Motor neuron (in vitro differentiated cells): ENCODE data around the gene DOLPP1. TPM values are rescaled to one million over a fixed set of nuclear protein-coding genes. Genes with fewer than 3 reads are reported as not detected.

Experiments used
- ATAC-seq, 8 experiments: fragments of 200-7000 bp; cut with Tn5 transposase; replicated peaks in 6 of 8; 2 replicates each; pipeline ENCODE4 v1.8.0; 2021; ENCODE audit warnings: mild to moderate bottlenecking in 8 of 8, moderate library complexity in 8 of 8
- H3K27ac ChIP-seq, 2 donors: fragments of 250-450 bp; sonication (Bioruptor Pico); 2 replicates each; pipeline ENCODE4 v1.9.0; 2021; ENCODE audit warnings: antibody characterized with exemption in 2 of 2, mild to moderate bottlenecking in 2 of 2, moderate library complexity in 1 of 2
- H3K4me1 ChIP-seq, 2 donors: fragments of 250-450 bp; sonication (Bioruptor Pico); replicated peaks in 1 of 2; 2 replicates each; pipeline ENCODE4 v1.6.1; 2021; ENCODE audit warnings: antibody characterized with exemption in 2 of 2, mild to moderate bottlenecking in 2 of 2, moderate library complexity in 1 of 2
- H3K4me3 ChIP-seq, 5 donors: fragments of 250-450 bp; sonication (Bioruptor Pico); 2 replicates each; pipeline ENCODE4 v1.9.0; 2021; ENCODE audit warnings: antibody characterized with exemption in 5 of 5, mild to moderate bottlenecking in 5 of 5, moderate library complexity in 4 of 5
- WGBS, 10 experiments: fragments of 450-650 bp; shearing (Covaris generic); methylation state at CpG; one replicate each; pipeline ENCODE4 v1.0.0; 2022; 5-methylcytosine and 5-hydroxymethylcytosine counted together
- in situ Hi-C, 9 experiments: fragments of 400-800 bp; cut with MboI; loops; one replicate each; pipeline ENCODE4 v1.15.0; 2021; ENCODE audit warnings: low sequenced_read_pairs in 9 of 9, low pct_unique_long_range_greater_than_20kb in 2 of 9; ENCODE audit not compliant: unreplicated experiment in 9 of 9
- total RNA-seq, 8 experiments: library from RNA; unstranded; fragments of 300-600 nt; gene quantifications; 2 replicates each; pipeline versions ENCODE4 v1.2.3 to v1.2.4, GENCODE V29; 2022

Gene DOLPP1
- total RNA-seq, 8 experiments from 2014 or later = 11.3 to 32.2 (median 17.4) TPM

- Histone ChIP-seq H3K27ac (no peak overlapping the region), H3K4me3 (no peak overlapping the region), H3K4me1 (peaks cover 12% of the 10 kb centered on the region in 2 donors)
- no peak for ATAC-seq
- in situ Hi-C loops = loop anchor here (10.0 to 25.0 kb wide), 5 partner anchors 357 to 657 kb away; partner anchors contain the start of gene C9orf50 (in 5 of the 9)
- 59 to 100% (median 81%) methylated on average over 1 to 3 of the region's 3 CpGs for WGBS, 10 experiments
Observed at GRCh38 chr9:129130791-129131190, 49.9 kb downstream of the DOLPP1 start.

GRCh38 chr9:129131300-129132145, 50.6 kb downstream of the DOLPP1 start:
- in situ Hi-C loops = loop anchor here (10.0 to 25.0 kb wide), 5 partner anchors 356 to 656 kb away; partner anchors contain the start of gene C9orf50 (in 5 of the 9)

GRCh38 chr9:129133082-129133481, 52.2 kb downstream of the DOLPP1 start:
- Histone ChIP-seq H3K4me3 (no peak overlapping the region), H3K27ac (no peak overlapping the region), H3K4me1 (peaks cover 6 to 9% of the 10 kb centered on the region in 2 donors)
- in situ Hi-C loops = loop anchor here (10.0 to 25.0 kb wide), 5 partner anchors 354 to 654 kb away; partner anchors contain the start of gene C9orf50 (in 5 of the 9)
- 20 to 100% (median 60%) methylated on average over 1 to 4 of the region's 4 CpGs; no CpG with 5 or more reads in 6 of the 10 experiments for WGBS, 10 experiments
- ATAC-seq = peak in 3 of 8 experiments; percentile 13 to 53 (median 45)

More at GRCh38 chr9:129131300-129132145, 50.6 kb downstream of the DOLPP1 start:
- ATAC-seq = peak; percentile 31 to 98 (median 54)
- WGBS, 10 experiments = 0 to 81% (median 40%) methylated on average over 1 to 9 of the region's 13 CpGs; no CpG with 5 or more reads in 1 of the 10 experiments
- no peak overlapping the region for H3K4me3 ChIP-seq
- no peak overlapping the region for H3K27ac ChIP-seq
- peaks cover 10 to 11% of the 10 kb centered on the region in 2 donors for H3K4me1 ChIP-seq

GRCh38 chr9:129135476-129135875, 54.6 kb downstream of the DOLPP1 start:
- ATAC-seq = no peak
- 80 to 100% (median 100%) methylated on average over 1 to 3 of the region's 6 CpGs; no CpG with 5 or more reads in 5 of the 10 experiments for WGBS, 10 experiments
- Histone ChIP-seq H3K4me3 (no peak overlapping the region), H3K4me1 (peaks cover 17 to 20% of the 10 kb centered on the region in 2 donors), H3K27ac (no peak overlapping the region)
- in situ Hi-C loops = loop anchor here (10.0 to 25.0 kb wide), 5 partner anchors 352 to 652 kb away; partner anchors contain the start of gene C9orf50 (in 5 of the 9)

GRCh38 chr9:129136446-129137035, 55.6 kb downstream of the DOLPP1 start:
- peak in 1 of 8 experiments; percentile 4 for ATAC-seq
- in situ Hi-C loops = loop anchor here (10.0 to 25.0 kb wide), 5 partner anchors 351 to 651 kb away; partner anchors contain the start of gene C9orf50 (in 5 of the 9)
- H3K4me3 ChIP-seq = no peak overlapping the region
- peaks cover 26 to 30% of the 10 kb centered on the region in 2 donors for H3K4me1 ChIP-seq
- 37 to 100% (median 56%) methylated on average over 1 to 9 of the region's 16 CpGs; no CpG with 5 or more reads in 4 of the 10 experiments for WGBS, 10 experiments
- H3K27ac ChIP-seq = peak overlapping the region; percentile 57

GRCh38 chr9:129137292-129138143, 56.6 kb downstream of the DOLPP1 start:
- in situ Hi-C loops = loop anchor here (10.0 to 25.0 kb wide), 5 partner anchors 350 to 650 kb away; partner anchors contain the start of gene C9orf50 (in 5 of the 9)
- Histone ChIP-seq H3K27ac (no peak overlapping the region), H3K4me1 (peaks cover 35 to 40% of the 10 kb centered on the region in 2 donors), H3K4me3 (no peak overlapping the region)
- 80 to 100% (median 98%) methylated on average over 1 to 5 of the region's 19 CpGs; no CpG with 5 or more reads in 4 of the 10 experiments for WGBS, 10 experiments
- ATAC-seq = no peak

GRCh38 chr9:129138144-129138462, 57.2 kb downstream of the DOLPP1 start:
- no peak for ATAC-seq
- 27 to 83% (median 65%) methylated on average over 1 to 3 of the region's 9 CpGs; no CpG with 5 or more reads in 6 of the 10 experiments for WGBS, 10 experiments
- Histone ChIP-seq H3K4me1 (peaks cover 41 to 46% of the 10 kb centered on the region in 2 donors), H3K4me3 (no peak overlapping the region), H3K27ac (no peak overlapping the region)
- in situ Hi-C loops = loop anchor here (10.0 to 25.0 kb wide), 5 partner anchors 349 to 649 kb away; partner anchors contain the start of gene C9orf50 (in 5 of the 9)

GRCh38 chr9:129138476-129139232, 57.7 kb downstream of the DOLPP1 start:
- in situ Hi-C loops = loop anchor here (10.0 to 25.0 kb wide), 5 partner anchors 349 to 649 kb away; partner anchors contain the start of gene C9orf50 (in 5 of the 9)
- 27 to 100% (median 47%) methylated on average over 1 to 13 of the region's 21 CpGs; no CpG with 5 or more reads in 2 of the 10 experiments for WGBS, 10 experiments
- Histone ChIP-seq H3K4me3 (no peak overlapping the region), H3K27ac (no peak overlapping the region), H3K4me1 (peaks cover 47 to 51% of the 10 kb centered on the region in 2 donors)
- peak in 3 of 8 experiments; percentile 5 to 10 (median 10) for ATAC-seq

GRCh38 chr9:129139233-129139992, 58.5 kb downstream of the DOLPP1 start:
- Histone ChIP-seq H3K27ac (peak overlapping the region; percentile 99 to 100), H3K4me1 (peaks cover 47 to 53% of the 10 kb centered on the region in 2 donors), H3K4me3 (peak overlapping the region in 2 of 5 donors; percentile 9)
- 0 to 10% (median 0%) methylated on average over 2 to 7 of the region's 13 CpGs; no CpG with 5 or more reads in 5 of the 10 experiments for WGBS, 10 experiments
- in situ Hi-C loops = loop anchor here (10.0 to 25.0 kb wide), 5 partner anchors 348 to 648 kb away; partner anchors contain the start of gene C9orf50 (in 5 of the 9)
- ATAC-seq = peak; percentile 26 to 53 (median 40)

- in situ Hi-C loops = loop anchor here (10.0 to 25.0 kb wide), 6 partner anchors 347 to 647 kb away; partner anchors contain the start of gene C9orf50 (in 5 of the 9)
- H3K4me1 ChIP-seq = peaks cover 50 to 53% of the 10 kb centered on the region in 2 donors
- peak overlapping the region; percentile 99 to 100 for H3K27ac ChIP-seq
- peak; percentile 58 to 79 (median 72) for ATAC-seq
- H3K4me3 ChIP-seq = peak overlapping the region in 3 of 5 donors; percentile 6 to 17 (median 9)
- 0 to 2% (median 0%) methylated on average over 1 to 11 of the region's 11 CpGs; no CpG with 5 or more reads in 2 of the 10 experiments for WGBS, 10 experiments
Observed at GRCh38 chr9:129139993-129140396, 59.1 kb downstream of the DOLPP1 start.
